Measurements from ENCODE around the gene SOBP.

SOBP gene

GRCh38 chr6:107539409-107539808 lies 49.5 kb downstream of the SOBP start (continued):
- TF ChIP-seq ZNF521 (tag by site-specific recombination; IDR thresholded peaks at IDR 0.05): no peak
- TF ChIP-seq KLF16 (tag by site-specific recombination; IDR thresholded peaks at IDR 0.05): peak; percentile 79; the same call in 1 of the 2 replicates
- TF ChIP-seq ZBTB10 (tag by site-specific recombination; IDR thresholded peaks at IDR 0.05): no peak
- TF ChIP-seq ZNF211 (tag by site-specific recombination; IDR thresholded peaks at IDR 0.05; ENCODE audit: low read depth): no peak
- no peak for TF ChIP-seq ZFP41 (tag by site-specific recombination; IDR thresholded peaks at IDR 0.05; ENCODE audit: borderline replicate concordance)
- no peak for TF ChIP-seq YY2 (tag by site-specific recombination; IDR thresholded peaks at IDR 0.05)
- TF ChIP-seq, protein P1, sequence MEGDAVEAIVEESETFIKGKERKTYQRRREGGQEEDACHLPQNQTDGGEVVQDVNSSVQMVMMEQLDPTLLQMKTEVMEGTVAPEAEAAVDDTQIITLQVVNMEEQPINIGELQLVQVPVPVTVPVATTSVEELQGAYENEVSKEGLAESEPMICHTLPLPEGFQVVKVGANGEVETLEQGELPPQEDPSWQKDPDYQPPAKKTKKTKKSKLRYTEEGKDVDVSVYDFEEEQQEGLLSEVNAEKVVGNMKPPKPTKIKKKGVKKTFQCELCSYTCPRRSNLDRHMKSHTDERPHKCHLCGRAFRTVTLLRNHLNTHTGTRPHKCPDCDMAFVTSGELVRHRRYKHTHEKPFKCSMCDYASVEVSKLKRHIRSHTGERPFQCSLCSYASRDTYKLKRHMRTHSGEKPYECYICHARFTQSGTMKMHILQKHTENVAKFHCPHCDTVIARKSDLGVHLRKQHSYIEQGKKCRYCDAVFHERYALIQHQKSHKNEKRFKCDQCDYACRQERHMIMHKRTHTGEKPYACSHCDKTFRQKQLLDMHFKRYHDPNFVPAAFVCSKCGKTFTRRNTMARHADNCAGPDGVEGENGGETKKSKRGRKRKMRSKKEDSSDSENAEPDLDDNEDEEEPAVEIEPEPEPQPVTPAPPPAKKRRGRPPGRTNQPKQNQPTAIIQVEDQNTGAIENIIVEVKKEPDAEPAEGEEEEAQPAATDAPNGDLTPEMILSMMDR (tag by site-specific recombination; IDR thresholded peaks at IDR 0.05): no peak
- TF ChIP-seq ZNF561 (tag by site-specific recombination; IDR thresholded peaks at IDR 0.05; ENCODE audit: borderline replicate concordance): peak; percentile 29; the same call in 1 of the 2 replicates
- TF ChIP-seq ZNF148 (tag by site-specific recombination; IDR thresholded peaks at IDR 0.05; ENCODE audit: borderline replicate concordance): no peak
- no peak for TF ChIP-seq ZNF585B (tag by site-specific recombination; IDR thresholded peaks at IDR 0.05)
- TF ChIP-seq ZNF114 (tag by site-specific recombination; IDR thresholded peaks at IDR 0.05): no peak
- no peak for TF ChIP-seq KLF7 (tag by site-specific recombination; IDR thresholded peaks at IDR 0.05; ENCODE audit: borderline replicate concordance)
- peak; percentile 82 for TF ChIP-seq TCF7L2 (IDR thresholded peaks at IDR 0.05; ENCODE audit: borderline replicate concordance, low read depth, low read length)
- no peak for TF ChIP-seq ZNF26 (tag by site-specific recombination; IDR thresholded peaks at IDR 0.05)
- peak; percentile 21; the same call in 1 of the 2 replicates for TF ChIP-seq PRDM1 (tag by site-specific recombination; IDR thresholded peaks at IDR 0.05)
- no peak for TF ChIP-seq ZNF146 (tag by site-specific recombination; IDR thresholded peaks at IDR 0.05)
- peak; percentile 13; the same call in 1 of the 2 replicates for TF ChIP-seq ZNF558 (tag by site-specific recombination; IDR thresholded peaks at IDR 0.05)
- TF ChIP-seq ZNF140 (tag by site-specific recombination; IDR thresholded peaks at IDR 0.05): no peak
- TF ChIP-seq IKZF3 (tag by site-specific recombination; IDR thresholded peaks at IDR 0.05): no peak; the same call in 1 of the 2 replicates
- TF ChIP-seq ZEB2 (tag by site-specific recombination; IDR thresholded peaks at IDR 0.05): peak; percentile 94
- TF ChIP-seq, protein P2, sequence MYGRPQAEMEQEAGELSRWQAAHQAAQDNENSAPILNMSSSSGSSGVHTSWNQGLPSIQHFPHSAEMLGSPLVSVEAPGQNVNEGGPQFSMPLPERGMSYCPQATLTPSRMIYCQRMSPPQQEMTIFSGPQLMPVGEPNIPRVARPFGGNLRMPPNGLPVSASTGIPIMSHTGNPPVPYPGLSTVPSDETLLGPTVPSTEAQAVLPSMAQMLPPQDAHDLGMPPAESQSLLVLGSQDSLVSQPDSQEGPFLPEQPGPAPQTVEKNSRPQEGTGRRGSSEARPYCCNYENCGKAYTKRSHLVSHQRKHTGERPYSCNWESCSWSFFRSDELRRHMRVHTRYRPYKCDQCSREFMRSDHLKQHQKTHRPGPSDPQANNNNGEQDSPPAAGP (tag by site-specific recombination; IDR thresholded peaks at IDR 0.05): no peak
- no peak for TF ChIP-seq ZNF514 (tag by site-specific recombination; IDR thresholded peaks at IDR 0.05)
- TF ChIP-seq, protein P3, sequence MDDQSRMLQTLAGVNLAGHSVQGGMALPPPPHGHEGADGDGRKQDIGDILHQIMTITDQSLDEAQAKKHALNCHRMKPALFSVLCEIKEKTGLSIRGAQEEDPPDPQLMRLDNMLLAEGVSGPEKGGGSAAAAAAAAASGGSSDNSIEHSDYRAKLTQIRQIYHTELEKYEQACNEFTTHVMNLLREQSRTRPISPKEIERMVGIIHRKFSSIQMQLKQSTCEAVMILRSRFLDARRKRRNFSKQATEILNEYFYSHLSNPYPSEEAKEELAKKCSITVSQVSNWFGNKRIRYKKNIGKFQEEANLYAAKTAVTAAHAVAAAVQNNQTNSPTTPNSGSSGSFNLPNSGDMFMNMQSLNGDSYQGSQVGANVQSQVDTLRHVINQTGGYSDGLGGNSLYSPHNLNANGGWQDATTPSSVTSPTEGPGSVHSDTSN (CRISPR knock-in tag; IDR thresholded peaks at IDR 0.05): no peak
- no peak for TF ChIP-seq ZNF423 (tag by site-specific recombination; IDR thresholded peaks at IDR 0.05)
- TF ChIP-seq ZNF670 (tag by site-specific recombination; IDR thresholded peaks at IDR 0.05; ENCODE audit: low read depth): no peak
- TF ChIP-seq ZNF394 (tag by site-specific recombination; IDR thresholded peaks at IDR 0.05; ENCODE audit: borderline replicate concordance): peak; percentile 30; the same call in 1 of the 2 replicates
- no peak for TF ChIP-seq ZFP37 (tag by site-specific recombination; IDR thresholded peaks at IDR 0.05)
- no peak for TF ChIP-seq ZNF530 (tag by site-specific recombination; IDR thresholded peaks at IDR 0.05; ENCODE audit: low read depth)
- TF ChIP-seq ZNF549 (tag by site-specific recombination; IDR thresholded peaks at IDR 0.05): no peak
- no peak for TF ChIP-seq ZNF239 (tag by site-specific recombination; IDR thresholded peaks at IDR 0.05)
- TF ChIP-seq ZNF707 (tag by site-specific recombination; IDR thresholded peaks at IDR 0.05): no peak
- no peak for TF ChIP-seq ZNF248 (tag by site-specific recombination; IDR thresholded peaks at IDR 0.05)

All from HEK293 (cell line).